ENCODE measurements around the gene BBOX1.
"Not testable (repeated sequence)": the region's sequence is repeated elsewhere in the genome, so short reads cannot be mapped to it uniquely, and the experiment has no call there.

BBOX1 gene

GRCh38 chr11:27138716-27139115, 98.1 kb downstream of the BBOX1 start:
- DNase-seq = no peak

GRCh38 chr11:27139742-27140367, 99.2 kb downstream of the BBOX1 start:
- no peak for DNase-seq

GRCh38 chr11:27141576-27141975, 101.0 kb downstream of the BBOX1 start:
- no peak for DNase-seq

DNA sequence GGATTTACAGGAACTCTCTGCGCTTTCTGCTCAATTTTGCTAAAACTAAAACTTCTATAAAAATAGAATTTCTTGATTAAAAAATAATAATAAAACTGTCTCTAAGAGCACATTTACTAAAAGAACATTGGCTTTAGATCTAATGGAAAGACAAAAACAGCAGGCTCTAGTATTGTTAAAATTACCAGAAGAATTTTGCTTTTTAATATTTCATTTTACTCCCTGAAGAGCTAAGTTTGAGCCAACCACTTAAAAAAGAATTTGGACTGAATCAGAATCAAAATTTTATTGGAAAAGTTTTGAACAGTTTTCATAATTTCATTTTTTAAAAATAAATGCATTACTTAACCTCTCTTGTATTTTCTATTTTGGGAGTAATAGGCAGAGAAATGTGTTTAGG, 107.3 kb downstream of the BBOX1 start:
- no peak for DNase-seq

DNA sequence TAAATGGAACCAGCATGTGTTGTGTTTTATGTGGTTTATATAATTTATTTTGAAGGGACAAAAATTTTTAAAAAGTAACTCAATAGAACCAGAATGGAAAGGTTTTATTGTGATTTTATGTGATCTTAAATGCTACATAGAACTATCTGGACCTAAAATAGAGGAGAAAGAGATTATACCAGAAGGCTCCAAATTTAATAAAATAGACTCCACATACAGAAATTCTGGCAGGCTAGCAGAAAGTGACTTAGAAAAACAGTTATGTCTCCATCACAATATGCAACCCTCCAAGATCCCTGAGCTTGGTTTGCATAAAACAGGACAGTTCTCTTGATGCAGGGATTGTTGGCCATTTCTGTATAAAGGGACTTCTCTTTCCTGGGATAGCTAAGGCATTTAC, 107.9 kb downstream of the BBOX1 start:
- no peak for DNase-seq

DNA sequence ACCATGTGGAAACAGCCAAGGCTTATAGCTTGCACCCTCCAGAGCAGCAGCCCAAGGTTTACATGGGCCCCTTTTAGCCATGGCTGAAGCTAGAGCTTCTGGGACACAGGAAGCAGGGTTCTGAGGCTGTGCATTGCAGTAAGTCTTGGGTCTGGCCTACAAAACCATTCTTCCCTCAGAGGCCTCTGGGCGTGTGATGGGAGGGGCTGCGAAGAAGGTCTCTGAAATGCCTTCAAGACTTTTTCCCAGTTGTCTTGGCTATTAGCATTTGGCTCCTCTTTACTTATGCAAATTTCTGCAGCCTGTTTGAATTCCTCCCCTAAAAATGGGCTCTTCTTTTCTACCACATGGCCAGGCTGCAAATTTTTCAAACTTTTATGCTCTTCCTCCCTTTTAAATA, 109.5 kb downstream of the BBOX1 start:
- no peak for DNase-seq

GRCh38 chr11:27153136-27153535, 112.5 kb downstream of the BBOX1 start:
- DNase-seq = no peak

DNA sequence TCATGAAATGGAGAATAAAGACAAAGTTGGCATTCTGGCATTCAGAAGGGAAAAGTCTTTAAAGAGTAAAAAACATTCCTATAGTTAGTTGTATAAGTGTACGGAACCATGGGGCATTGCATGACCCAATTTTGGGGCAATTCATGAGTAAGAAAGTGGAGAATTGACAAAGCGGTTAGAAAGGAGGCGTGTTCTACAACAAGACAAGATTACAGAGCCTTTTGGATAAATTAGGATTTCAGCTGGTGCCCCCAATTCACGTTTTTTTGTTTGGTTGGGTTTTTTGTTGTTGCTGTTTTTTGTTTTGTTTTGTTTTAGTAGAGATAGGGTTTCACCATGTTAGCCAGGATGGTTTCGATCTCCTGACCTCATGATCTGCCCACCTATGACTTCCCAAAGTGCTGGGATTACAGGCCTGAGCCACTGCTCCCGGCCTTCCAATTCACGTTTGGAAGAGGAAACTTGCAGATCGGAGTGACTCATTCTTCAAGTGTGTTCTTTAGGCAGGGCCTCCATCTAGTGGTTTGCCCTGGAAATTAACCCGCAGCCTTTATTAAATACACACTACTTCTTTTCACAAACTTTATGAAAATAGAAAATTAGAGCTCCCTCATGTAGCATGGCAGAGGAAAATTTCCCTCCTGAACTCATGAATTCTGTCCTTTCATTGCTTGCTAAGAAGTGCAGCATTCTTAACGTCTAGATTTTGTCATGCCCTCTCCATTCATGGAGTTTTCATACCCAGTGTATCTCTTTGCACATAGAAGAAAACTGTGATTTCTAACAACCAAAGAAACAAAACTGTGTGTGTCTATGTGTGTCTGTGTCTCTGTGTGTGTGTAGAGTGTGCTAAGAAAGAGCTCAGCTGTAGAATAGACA, 118.1 kb downstream of the BBOX1 start:
- DNase-seq = peak; percentile 23

DNA sequence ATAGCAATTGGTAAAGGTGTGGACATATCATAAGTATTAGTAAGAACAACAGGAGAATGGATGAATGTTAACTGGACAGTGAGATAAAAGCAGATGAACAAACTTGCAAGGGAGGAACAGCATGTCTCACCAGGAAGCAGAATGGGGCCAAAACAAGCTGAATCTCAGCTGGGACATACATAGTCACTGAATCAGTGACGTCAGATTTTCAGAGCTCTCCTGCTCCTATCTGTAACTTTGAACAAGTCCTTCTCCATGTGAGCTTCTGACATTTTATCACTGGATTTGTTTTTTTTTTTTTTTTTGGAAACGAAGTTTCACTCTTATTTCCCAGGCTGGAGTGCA, 118.7 kb downstream of the BBOX1 start:
- DNase-seq = no peak

GRCh38 chr11:27161071-27161470, 120.5 kb downstream of the BBOX1 start:
- DNase-seq = no peak

DNA sequence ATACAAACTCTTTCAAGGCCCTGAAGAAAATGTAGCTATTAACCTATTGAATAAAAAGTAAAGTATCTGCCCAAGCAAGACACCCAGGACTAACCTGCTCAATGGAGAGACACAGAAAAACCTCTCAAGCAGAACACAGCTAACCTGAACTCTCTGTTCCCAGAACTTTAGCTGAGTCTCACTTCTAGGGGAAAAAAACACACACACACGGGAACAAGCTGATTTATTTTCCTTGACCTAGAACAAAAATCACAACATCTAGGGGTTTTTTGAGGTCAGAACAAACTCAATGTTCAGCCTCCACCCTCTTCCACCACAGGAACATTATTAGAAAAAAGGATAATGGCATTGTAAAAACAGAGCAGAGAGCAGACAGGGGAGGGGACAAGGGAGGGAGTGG, 121.6 kb downstream of the BBOX1 start:
- no peak for DNase-seq

- DNase-seq = no peak
Measured at GRCh38 chr11:27166130-27166529, 125.5 kb downstream of the BBOX1 start.

DNA sequence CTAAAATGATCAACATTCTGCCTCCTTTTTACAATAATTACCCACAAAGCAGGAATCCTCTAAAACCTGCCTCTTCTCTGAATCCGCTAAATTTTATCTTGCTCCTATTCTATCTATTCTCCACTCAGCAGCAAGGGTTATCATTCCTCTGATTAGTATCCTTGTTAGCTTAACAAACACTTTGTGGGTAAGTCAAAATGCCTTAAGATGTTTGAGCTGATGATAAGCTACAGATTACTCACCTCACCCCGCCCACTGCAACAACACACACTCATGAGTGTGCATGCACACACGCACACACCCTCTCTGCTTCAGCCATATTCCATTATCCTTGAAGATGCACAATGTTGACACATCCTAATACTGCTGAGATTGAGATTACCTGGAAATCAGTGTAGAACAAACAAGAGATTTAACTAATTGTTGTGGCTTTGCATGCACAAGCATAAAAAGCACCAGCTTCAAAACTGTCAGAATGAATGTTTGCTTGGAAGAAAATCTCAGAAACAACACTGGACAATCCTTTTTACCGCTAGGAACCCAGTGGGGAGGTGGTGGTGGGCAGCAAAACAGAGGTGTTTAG, 130.9 kb downstream of the BBOX1 start:
- no peak for DNase-seq

GRCh38 chr11:27173545-27173944, 132.9 kb downstream of the BBOX1 start:
- no peak for DNase-seq

- no peak for DNase-seq
Measured at GRCh38 chr11:27174021-27174420, 133.4 kb downstream of the BBOX1 start.

DNA sequence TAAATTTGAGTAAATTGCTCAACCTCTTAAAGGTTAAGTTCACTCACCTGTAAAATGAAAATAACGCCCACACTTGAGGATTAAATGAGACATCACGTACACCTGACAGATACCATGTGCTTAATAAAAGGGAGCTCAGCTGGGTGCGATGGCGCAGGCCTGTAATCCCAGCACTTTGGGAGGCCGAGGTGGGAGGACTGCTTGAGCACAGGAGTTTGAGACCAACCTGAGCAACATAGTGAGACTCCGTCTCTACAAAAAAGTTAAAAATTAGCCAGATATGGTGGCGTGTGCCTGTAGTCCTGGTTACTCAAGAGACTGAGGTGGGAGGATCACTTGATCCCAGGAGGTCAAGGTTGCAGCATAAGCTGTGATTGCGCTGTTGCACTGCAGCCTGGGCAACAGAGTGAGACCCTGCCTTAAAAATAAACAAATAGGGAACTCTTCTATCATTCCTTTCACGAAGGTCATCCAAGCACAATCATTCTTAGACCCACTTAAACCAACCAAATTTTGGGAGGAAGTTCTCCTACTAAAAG, 134.1 kb downstream of the BBOX1 start:
- DNase-seq = no peak

DNA sequence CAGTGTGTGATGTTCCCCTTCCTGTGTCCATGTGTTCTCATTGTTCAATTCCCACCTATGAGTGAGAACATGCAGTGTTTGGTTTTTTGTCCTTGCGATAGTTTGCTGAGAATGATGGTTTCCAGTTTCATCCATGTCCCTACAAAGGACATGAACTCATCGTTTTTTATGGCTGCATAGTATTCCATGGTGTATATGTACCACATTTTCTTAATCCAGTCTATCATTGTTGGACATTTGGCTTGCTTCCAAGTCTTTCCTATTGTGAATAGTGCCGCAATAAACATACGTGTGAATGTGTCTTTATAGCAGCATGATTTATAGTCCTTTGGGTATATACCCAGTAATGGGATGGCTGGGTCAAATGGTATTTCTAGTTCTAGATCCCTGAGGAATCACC, 134.9 kb downstream of the BBOX1 start:
- not testable (repeated sequence) for DNase-seq
